ENCODE results near the gene RHO.
"Not testable (repeated sequence)": the region's sequence is repeated elsewhere in the genome, so short reads cannot be mapped to it uniquely, and the experiment has no call there.

Gene RHO

DNA sequence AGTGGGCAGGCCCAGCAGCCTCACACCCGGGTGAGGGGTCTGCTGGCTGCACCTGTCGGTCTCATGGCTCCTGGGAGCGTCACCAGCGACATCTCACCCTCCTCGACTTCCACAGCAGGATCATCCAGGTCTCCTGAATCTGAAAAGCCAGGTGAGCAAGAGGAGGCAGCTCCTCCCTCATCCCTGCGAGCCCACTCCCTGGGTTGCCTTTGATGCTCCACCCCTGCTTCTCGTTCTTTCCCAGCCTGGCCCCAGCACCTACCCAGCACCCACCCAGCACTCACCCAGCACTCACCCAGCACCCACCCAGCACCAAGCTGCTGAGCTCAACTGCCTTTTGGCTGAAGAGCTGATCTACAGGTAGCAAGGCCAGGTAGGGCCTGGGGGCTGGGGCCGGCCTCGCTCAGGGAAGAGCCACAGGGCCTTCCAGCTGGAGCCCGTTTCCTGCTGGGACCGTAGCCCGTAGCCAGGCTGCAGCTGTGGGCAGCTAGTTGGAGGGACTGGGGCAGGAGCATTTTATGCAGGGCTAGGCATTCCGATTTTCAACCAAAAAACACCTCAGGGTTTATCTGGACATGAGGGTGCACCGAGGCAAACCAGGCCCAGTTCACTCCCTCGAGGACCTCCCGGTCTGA lies 14.8 kb downstream of the RHO start, which contains the start of gene H1-8:
Gene H1-8 (plus strand): TSS at position 20 of the 635 bp plus-strand sequence. CDS start 44 bp downstream, at position 64.
- DNase-seq (ENCODE audit: low read depth) = no peak

DNA sequence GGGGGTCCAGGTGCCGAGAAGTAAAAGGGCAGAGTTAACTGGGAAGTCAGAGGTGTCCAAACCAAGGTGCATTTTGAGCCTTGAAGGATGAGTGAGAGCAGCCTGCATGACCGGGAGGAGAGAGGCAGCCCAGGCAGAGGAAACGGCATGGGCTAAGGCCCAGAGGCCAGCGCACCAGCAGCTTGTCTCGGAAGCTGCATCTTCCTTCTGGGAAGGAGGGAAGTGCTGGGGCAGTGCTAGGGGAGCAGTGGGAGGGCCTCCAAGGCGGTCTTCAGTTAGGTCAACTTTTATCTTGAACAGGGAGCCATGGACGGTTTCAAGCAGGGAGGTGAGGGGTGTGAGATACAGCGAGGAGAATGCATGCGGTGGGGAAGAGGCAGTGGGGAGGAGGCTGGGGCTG lies 15.6 kb downstream of the RHO start:
- DNase-seq (ENCODE audit: low read depth) = no peak

DNA sequence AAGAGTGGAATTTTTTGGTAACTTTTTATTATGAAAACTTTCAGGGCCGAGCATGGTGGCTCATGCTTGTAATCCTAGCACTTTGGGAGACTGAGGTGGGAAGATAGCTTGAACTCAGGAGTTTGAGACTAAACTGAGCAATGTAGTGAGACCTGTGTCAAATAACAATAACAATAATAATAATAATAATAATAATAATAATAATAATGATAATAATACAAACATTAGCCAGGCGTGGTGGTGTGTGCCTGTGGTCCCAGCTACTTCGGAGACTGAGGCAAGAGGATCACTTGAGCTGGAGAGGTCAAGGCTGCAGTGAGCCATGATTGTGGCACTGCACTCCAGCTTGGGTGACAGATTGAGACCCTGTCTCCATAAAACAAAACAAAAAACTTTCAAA lies 17.5 kb downstream of the RHO start:
- DNase-seq (ENCODE audit: low read depth) = not testable (repeated sequence)

DNA sequence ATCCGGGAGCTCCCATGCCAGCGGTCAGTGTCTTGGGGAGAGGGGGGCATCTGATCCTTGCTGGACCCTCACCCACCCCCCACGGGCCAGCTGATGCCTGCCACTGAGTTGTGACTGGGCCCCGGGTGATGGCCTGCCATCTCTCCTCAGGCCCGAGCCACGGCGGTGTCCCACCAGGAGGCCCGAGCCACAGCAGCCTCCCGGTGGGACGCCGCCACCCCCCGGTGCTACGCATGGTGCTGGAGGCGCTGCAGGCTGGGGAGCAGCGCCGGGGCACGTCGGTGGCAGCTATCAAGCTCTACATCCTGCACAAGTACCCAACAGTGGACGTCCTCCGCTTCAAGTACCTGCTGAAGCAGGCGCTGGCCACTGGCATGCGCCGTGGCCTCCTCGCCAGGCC lies 18.8 kb downstream of the RHO start:
- no peak for DNase-seq (ENCODE audit: low read depth)

DNA sequence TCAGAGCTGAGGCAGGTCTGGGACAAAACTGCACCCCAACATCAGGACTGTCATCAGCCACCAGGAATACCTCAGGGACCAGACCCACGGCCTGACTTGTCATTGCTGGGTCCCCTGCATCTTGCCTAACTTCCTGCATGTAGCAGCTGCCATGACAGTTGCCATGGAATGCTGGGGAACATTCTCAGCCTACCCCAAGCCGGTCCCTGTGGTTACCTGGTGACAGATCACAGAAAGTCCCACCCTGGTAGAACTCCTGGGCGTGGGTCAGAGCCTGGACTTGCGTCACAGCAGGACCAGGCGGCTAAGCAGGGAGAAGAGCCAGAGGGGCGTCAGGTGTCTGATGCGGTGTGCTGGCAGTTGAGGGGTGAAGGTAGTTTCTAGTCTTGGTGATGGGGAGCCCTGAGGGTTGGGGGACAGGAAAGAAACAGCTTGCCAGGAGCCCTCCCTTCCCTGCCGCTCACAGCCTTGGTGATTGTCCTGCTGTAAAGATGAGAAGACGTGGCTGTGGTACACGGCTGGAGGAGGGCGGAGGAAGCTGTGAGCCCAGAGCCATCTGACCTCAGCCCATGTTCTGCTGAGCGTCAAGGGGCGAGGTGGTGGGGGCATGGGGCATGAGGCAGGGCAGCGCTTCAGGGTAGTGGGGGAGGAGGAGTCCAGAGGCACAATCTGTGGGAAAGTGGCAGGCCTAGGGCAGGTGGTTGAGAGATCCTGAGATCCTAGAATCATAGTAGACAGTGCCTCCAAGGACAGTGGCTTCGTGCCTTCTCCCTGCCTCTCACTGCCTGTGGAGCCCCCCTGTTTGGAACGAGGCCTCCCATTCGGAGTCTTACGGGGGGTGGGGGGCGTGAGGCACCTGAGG lies 19.9 kb downstream of the RHO start:
- DNase-seq (ENCODE audit: low read depth) = no peak

DNA sequence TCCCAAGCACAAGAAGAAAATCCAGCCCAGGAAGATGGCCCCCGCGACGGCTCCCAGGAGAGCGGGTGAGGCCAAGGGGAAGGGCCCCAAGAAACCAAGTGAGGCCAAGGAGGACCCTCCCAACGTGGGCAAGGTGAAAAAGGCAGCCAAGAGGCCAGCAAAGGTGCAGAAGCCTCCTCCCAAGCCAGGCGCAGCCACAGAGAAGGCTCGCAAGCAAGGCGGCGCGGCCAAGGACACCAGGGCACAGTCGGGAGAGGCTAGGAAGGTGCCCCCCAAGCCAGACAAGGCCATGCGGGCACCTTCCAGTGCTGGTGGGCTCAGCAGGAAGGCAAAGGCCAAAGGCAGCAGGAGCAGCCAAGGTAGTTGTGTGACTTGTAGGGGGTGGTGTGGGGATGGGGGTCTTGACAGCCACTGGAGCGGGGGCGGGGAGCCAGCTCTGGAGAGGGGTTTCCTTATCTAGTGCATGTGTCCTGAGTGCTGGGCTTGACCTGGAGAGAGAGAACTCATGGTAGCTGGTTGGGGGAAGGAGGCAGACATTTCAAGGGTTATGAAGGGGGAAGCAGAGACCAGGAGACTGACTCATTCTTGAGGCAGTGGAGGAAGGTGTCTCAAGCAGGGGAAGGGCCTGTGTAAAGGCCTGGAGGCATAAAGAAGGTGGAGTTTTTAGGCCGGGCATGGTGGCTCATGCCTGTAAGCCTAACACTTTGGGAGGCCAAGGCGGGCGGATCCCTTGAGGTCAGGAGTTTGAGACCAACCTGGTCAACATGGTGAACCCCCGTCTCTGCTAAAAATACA lies 20.8 kb downstream of the RHO start:
- DNase-seq (ENCODE audit: low read depth) = no peak

DNA sequence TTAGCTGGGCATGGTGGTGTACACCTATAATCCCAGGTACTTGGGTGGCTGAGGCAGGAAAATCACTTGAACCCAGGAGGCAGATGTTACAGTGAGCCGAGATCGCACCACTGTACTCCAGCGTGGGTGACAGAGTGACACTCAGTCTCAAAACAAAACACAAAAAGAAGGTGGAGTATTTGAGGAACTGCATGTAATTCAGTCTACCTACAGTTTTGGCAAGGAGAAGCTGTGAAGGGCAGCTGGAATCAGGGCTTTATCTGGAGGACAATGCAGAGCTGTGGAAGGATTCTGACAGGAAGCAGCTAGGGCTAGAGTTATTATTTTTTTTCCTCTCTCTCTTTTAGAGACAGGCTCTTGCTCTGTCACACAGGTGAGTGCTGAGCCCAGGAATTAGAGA lies 21.4 kb downstream of the RHO start:
- DNase-seq (ENCODE audit: low read depth) = no peak

DNA sequence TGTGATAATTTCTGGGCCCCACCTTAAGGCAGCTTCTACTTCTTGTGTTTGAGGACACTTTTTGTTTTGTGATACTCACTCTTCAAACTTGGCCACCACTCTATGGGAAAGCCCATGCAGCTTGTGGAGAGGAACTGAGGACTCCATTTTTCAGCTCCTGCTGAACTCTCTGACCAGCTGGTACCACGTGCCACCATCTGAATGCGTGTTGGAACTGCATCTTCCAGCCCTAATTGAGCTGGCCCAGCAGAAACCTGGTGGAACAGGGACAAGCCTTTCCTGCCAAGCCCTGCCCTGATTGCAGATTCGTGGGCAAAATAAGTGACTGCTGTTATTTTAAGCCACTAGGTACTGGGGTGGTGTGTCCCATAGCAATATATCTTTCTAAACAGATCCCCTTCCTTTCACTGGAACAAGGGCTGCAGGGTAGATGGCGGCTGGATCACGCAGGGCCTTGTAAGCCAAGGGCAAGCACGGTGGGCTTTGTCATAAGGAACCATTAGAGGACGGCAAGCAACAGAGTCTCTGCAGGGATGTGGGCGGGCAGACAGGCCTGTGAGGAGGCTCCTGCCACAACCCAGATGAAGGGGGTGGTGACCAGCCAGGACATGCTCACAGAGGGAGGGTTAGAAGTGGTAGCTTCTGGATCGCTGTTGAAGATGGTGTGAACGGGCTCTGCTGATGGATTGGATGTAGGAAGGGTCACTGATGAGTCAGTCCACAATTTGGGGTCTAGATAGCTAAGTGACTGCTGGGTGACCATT lies 24.0 kb downstream of the RHO start:
- no peak for DNase-seq (ENCODE audit: low read depth)

DNA sequence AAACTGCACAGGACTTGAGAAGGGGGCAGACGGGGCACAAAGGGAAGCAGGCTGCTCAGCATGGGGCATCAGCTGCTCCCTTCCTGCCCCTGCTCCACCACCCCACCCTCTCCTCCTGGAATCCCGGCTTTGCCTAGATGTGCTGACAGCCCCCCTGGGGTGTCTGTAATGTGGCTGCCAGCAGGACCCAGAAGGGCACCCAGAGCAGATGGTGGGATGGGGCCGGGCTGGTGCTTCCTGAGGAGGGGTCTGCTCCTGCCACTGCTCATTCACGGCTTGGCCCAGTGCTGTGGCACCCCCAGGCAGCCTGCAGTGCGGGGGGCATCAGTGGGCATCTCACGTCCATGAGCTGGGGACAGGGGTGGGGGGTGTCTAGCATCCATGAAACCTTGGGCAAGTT lies 24.7 kb downstream of the RHO start:
- DNase-seq (ENCODE audit: low read depth) = no peak

DNA sequence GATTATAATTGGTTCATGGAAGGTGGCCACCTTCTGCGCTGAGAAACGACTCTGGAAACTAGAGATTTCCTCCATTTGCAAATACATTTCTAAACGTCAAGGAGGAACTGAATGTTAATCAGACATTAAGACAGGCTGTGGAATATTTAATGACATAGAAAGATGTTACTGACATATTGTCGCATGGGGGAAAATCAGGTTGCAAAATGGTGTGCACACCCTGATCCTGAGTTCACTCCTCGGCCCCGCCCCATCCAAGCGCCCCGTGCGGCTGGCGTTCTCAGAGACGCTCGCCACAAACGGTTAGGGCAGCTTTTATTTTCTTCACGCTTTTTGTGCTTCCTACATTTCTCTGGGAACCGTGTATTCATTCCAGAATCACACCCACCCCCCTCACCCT lies 25.3 kb downstream of the RHO start:
- DNase-seq (ENCODE audit: low read depth) = no peak

DNA sequence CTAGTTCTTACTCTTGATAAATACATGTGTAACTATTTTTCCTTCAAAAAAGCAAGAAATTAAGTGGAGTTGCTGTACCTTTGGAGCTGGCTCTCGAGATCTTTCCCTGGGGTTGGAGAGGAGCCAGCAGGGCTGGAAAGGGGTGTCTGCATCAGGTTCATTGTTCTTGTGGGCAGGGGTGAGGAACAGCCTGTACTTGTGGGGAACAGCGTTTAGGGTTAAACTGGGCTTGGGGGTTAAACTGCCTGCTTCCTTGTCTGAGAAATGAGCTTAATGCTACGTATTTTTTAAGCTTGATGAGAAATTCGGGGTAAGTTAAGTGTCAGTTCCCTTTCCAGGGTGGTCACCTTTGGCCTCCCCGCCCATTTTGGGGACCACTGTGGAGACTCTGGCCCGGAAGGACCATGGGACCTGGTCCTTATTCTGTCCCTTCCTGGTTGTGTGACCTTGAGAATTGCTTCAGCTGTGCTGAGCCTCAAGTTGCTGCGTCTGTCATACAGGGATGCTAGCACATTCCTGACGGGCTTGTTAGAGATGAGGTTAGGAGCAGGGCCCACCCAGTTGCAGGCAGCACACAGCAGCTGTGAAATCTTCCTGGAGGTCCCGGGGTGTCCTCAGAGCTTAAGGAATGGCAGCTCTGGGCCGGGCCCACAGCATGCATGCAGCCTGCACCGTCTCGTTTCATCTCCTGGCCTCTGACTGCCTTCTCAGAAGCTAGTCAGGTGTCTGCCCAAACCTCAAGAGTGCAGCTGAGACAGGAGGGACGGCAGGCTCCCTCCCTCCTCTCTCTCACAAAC lies 26.1 kb downstream of the RHO start:
- no peak for DNase-seq (ENCODE audit: low read depth)

DNA sequence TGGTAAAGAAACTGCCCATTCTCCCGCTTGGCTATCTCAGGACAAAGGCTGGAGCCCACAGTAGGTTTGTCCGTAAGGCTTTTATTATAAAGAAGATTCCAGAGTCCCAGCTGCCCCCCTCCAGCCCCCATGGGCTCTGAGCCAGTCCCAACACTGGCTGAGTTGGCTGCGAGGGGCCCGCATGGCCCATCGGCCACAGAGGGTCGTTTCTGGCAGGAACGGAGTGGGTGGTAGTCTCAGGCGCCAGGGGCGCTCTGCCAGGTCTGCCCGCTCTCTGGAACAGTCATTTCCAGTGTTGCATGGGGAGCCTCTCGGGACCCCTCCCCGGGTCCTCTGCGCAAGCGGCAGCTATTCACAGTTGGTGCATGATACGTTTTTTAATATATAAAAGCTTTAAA lies 26.7 kb downstream of the RHO start:
- no peak for DNase-seq (ENCODE audit: low read depth)

DNA sequence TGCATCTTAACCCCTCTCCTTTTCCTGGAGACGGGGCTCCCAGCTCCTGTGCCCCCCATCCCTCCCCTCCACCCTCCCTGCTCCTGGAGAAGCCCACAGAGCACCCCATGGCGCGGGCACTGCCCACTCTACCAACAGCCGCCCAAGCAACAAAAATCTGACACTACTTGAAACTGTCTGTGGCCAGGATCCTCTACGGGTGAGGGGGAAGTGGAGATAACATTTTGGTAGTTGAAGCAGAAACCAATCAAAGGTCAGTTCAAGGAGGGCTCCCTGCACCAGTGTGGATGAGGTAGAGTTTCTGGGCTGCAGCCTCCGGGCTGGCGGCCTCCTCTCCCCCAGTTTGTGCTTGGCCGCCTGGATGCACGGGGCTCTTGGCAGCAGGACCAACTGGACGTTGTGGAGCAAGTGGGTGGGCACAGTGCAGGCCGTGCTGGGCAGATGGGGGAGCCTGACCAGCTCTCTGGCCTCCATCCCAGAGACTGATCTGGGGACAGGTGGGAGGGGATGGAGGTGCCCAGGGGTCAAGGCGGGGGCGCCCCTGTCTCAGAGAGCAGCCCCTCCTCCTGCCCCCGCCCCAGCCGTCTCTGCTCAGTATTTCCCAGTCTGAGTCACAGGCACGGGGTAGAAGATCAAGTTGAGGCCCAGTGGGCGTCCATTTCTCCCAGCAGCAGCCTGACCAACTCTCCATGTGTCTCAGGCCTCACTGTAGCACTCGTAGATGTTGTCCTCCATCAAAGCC lies 27.3 kb downstream of the RHO start:
- no peak for DNase-seq (ENCODE audit: low read depth)

DNA sequence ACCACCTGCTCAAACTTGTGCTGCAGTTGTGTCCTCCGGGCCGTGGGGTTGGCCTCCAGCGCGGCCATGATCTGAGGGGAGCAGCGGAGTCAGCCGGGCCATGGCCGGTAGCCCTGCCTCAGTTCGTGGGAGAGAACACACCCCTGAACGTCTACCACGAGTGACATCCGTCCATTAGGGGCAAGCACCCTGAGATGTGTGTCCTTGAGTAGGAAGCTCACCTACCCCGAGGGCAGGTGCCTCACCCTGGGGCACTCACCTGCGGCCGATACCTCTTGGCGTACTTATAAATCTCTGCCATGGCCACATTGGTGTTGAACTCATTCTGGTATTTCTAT lies 27.9 kb downstream of the RHO start:
- DNase-seq (ENCODE audit: low read depth) = no peak

DNA sequence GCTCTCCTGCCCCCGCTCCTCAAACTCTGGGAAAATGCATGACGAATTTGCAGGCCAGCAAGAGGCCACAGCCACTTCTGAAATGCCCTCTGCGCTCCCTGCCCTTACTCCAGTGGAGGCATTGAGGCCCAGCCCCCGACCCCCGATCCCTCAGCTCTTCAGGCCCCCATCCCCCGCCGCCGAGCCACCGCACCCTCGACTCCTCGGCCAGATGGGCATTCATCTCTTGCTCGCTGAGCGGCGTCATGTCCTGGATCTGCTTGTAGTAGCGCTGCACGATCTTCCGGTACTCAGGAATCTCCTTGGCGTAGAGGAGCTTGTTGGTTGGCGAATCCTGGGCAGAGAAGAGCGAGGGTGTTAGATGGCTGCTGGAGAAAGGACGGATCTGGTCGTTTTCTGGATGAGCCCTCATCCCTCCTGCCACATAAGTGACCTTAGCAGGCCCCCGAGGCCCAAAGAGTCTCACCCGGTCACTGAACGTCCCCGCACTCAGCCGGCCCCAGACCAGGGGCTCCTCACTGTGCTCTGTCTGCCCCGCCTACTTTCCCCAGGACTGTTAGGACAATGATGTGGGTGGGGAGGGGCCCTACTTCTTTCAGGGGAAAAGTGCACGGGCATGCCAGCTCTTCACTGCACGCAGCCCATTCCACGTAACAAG lies 28.6 kb downstream of the RHO start:
- no peak for DNase-seq (ENCODE audit: low read depth)

DNA sequence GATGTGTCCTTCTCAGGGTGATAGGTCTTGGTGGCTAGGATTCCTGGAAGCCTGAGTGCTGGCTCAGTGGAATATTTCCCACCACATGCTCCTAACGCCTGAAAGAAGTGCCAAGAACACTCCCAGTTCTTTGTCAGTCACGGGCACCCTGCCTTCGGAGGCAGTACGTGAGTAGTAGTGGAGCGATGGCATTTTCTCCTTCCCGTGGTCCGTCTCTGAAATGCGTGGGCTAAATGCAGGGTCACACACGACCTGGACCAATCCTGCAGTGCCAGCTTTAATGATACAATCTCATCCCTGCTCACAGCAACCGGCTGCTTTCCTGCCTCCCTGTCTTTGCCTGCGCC lies 29.1 kb downstream of the RHO start:
- peak; percentile 74 for DNase-seq (ENCODE audit: low read depth)

DNA sequence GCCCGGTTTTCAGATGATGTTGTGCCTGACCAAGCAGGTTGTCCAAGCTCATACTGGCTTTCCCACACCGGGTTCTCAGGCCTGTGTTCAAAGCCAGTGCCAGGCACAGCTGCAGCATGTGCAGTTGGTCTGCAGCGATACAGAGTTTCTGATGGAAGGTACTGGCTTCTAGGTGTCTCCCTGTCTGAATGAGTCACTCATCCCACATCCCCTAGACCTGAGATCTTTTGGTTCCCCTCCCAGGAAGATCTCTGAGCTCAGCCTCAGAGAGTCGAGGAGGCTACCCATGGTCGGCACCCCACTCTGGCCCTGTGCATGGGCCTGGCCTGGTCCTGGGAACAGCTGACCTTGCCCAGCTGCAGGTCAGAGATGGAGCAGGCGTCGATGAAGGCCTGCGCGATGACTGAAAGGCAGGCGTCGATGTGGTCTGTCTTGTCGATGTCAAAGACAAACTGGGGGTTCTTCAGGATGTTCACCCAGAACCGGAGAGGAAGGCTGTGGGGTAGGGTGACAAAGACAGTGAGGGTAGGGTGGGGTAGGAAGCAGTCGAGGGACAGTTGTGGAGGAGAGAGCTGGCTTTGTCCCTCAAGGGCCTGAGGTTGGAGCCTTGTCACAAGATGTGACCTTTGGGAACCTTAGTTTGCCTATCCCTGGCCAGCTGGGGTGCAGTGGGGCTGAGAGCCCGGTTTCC lies 29.8 kb downstream of the RHO start:
- no peak for DNase-seq (ENCODE audit: low read depth)

DNA sequence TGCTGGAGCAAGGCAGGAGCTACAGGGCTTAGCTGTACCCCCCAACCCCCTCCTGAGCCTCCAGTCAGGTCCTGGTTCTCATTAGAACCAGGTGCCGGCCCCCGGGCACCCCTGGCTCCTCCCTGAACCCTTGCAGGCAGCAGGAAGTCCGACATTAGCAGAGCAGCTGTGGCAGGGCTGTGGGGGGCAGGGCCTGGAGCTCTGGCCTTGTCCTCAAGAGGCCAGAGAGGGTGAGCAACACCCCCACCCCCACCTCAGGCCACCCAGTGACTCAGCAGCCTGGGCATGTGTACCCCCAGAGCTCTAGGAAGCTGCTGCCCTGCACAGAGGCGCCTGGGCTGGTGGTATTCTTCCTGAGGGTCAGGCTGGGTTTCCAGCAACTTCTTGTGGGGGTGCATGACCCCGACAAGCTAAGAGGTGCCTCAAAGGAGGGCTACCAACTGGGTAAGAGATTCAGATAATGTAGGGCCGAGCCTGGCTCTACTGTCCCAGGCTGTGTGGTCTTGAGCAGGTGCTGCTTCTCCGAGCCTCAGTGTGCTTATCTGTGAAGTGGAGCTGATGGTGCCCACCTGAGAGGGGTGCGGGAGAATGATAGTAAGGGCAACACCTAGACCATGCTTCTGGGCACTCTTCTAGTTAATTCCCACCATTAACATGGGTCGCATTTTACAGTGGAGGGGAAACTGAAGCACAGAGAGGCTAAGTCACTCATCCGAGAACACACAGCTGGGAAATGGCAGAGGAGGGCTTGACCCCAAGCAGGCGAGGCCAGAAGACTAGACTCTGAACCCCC lies 30.5 kb downstream of the RHO start:
- DNase-seq (ENCODE audit: low read depth) = peak; percentile 69

DNA sequence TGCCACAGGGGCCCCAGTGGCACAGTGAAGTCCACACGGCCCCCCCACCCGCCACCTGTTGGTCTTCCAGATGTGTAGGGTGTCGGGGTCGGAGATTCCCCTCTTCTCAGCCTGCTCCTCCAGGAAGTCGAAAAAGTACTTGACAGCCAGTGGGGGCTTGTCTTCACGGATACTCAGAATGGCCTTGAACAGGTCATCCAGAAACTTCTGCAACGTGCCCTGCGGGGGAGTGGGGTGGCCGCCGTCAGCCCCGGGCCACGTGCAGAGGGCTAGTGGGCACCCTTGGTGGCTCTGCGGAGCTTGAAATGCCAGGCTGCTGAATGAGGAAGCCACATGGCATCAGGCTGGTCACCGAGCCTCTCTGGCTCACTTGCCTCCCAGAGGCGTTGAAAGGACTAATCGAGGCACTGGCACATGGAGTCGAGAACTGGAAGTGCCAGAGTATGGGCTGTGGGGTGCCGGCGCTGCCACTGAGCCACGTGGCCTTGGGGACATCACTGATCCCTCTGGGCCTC lies 31.2 kb downstream of the RHO start:
- DNase-seq (ENCODE audit: low read depth) = no peak

Data from GM04503 (cell line).